HG02938 (cell line): ENCODE measurements around the gene ATF6B.
"Not testable (repeated sequence)": the region's sequence is repeated elsewhere in the genome, so short reads cannot be mapped to it uniquely, and the experiment has no call there.

Experiments
- ATAC-seq: cut with Tn5 transposase; IDR thresholded peaks from one replicate; pipeline ENCODE4 v1.9.1; 2021; ENCODE audit warnings: mild to moderate bottlenecking, moderate library complexity; ENCODE audit not compliant: unreplicated experiment

Gene ATF6B

DNA sequence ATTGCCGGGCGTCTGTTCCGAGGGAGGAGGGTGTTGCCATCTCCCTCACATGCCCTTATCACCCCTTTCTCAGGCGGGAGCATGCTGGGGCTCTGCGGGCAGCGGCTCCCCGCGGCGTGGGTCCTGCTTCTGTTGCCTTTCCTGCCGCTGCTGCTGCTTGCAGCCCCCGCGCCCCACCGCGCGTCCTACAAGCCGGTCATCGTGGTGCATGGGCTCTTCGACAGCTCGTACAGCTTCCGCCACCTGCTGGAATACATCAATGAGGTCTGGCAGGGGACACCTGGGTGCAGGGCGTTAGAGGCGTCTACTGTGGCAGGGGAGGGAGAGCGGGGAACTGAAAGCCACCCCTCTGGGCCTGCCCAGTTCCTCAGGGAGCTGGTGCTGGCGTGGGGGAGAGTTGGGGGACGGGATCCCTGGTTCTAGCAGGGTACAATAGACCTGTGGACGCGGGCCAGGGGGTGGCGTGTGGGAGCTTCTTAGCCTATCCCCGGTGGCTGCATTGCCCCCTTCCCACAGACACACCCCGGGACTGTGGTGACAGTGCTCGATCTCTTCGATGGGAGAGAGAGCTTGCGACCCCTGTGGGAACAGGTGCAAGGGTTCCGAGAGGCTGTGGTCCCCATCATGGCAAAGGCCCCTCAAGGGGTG lies 26.6 kb upstream of the ATF6B start:
- no peak for ATAC-seq

DNA sequence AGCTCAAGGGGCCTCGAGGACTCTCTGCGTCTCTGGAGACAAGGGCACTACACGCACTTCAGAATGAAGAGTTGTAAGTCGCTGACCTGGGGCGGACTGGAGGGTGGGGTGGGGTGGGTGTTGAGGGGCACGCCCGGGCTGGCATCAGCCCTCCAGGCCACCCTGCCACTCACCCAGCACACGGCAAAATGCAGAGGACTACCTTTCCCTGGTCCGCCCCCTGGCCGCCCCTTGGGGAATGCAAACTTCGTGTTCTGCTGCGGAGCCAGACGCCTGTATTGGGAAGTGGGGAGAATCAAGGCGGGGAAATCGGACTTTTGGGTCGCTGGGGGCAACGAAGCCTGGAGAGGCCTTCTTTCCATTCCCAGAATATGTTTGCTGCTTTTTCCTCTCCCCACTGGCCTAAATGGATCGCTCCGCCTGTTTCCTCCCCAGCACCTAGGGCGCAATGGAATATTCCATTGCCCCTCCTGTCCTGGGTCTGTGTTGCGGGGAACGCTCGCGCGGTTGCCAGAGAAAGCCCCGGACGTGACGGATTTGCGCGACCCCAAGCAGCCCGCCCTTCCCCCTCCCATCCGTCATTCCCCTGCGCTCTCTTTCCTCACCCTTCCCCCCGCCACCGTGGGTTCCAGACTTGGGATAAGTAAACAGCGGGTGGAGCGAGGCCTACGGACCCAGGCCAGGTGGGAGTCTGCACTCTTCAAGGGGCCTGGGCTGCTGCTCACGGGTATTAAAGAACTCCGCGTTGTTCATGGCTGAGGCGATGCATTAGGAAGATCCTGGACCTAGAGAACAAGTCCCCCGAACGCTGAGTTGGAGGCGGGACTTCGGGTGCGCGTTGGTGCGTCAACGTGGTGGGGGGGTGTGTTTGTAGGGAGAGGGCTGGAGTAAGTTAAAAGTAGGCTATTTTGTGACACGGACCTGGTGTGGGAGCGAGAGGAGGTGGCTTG lies 25.8 kb upstream of the ATF6B start, which contains the start of gene PPT2:
Gene PPT2, plus strand, starts transcription at position 578 of the 950 bp plus-strand sequence. CDS start 454 bp downstream, outside the sequence.
- no peak for ATAC-seq

DNA sequence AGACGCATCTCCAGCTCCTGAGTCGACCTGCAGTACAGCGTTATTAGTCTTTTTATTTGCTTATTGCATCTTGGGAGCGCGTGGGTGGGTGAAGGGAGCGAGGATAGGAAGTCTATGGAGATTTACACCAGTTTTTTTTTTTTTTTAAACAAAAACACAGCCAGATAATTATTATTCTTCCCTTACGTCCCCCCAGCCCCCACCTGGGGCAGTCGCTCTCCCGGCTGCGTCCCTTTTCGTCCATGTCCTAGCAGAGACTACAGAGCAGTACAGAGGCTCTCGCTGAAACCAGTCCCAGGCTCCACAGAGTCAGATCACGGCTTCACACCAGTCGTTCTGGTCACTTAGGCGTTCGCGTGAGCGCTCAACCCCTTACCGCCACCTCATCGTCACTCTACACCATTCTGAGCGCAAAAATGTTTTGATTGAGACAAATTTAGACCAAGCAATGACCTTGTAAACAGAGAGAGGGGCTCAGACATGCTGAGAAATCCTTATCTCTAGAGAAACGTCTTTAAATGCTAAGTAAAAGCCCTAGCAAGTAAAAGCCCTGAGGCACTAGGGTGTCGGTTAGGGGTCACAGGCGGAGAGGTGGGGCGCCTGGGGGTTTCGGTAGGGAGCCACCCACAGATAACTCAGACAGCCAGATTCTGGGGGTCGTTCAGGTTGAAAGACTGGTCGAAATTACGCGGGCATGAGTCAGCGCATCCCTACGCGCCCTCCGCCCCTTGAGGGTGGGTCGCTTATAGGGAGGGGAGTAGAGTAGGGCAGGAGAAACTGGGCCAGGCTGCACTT lies 24.9 kb upstream of the ATF6B start:
- no peak for ATAC-seq

DNA sequence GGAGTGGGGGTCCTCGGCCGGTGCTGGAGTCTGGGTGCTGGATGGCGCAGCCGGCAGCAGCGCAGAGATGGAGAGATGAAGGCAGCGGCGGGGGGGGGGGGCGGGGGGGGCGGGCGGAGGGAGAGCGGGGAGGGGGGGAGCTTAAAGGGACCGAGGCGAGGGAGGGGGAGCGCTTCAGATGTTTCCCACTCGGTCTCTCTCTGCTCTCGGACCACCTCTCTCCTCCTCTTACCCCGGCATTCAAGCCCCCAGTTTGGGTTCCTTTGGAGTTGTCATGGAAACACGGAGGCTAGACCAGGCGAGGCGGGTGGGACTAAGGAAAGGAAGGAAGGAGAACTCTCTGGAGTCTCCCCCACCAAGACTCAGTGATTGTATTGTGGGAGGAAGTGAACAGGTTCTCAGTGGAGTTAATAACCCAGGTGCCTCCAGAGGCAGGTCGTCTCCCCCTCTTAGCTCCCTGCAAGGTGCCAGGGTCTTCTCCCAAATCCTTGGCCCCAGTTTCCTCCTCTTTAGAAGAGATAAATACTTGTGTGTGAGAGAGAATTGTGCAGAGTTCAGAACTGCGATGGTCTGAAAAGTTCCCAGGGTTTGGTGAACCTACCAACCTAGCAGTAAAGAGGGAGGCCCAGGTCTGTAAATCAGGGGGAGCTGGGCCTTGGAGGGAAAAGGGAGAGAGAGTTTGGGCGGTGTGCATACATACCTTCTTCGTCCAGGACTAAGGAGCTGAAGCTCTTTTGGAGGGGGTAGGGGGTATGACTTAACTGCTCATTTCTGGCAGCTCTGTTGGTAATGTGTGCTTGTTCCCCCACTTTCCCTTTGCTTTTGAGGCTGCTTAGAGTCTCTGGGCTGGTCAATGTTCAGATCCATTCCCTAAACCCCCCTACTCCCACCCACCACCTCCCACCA lies 24.1 kb upstream of the ATF6B start, which contains the start of gene PRRT1:
Gene PRRT1, minus strand, starts transcription at position 77 of the 906 bp plus-strand sequence. CDS start 112 bp downstream, outside the sequence.
- no peak for ATAC-seq

DNA sequence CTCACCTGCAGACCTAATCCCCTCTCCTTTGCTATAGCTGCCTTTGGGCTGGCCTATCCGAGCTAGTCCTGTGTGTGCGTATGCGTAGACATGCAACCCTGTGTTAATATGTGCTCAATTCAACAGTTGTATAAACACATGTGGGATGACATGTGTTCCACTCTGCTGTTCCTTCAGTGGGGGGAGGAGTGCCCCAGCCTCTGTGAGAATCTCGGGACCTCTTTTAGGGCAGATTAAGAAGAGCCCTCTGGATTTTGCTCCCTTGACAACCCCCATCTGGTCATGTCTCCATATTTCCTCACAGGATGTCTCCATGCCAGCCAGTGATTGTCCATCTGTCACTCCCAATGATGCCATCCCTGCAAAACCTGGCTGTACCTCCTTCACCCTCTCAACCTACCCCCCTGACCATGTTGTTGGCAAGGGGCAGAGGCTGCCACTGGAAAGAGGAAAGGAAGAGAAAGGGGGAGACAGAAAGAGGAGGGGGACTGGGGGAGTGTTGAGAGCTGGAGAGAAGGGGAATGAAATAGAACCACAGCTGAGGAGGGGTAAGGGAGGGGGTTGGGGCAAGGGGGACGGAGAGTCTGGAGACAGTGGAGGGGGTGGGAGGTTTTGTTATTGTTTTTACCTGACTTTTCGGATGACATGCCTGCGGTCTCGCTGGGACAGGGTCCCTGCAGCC lies 23.3 kb upstream of the ATF6B start:
- ATAC-seq: no peak

DNA sequence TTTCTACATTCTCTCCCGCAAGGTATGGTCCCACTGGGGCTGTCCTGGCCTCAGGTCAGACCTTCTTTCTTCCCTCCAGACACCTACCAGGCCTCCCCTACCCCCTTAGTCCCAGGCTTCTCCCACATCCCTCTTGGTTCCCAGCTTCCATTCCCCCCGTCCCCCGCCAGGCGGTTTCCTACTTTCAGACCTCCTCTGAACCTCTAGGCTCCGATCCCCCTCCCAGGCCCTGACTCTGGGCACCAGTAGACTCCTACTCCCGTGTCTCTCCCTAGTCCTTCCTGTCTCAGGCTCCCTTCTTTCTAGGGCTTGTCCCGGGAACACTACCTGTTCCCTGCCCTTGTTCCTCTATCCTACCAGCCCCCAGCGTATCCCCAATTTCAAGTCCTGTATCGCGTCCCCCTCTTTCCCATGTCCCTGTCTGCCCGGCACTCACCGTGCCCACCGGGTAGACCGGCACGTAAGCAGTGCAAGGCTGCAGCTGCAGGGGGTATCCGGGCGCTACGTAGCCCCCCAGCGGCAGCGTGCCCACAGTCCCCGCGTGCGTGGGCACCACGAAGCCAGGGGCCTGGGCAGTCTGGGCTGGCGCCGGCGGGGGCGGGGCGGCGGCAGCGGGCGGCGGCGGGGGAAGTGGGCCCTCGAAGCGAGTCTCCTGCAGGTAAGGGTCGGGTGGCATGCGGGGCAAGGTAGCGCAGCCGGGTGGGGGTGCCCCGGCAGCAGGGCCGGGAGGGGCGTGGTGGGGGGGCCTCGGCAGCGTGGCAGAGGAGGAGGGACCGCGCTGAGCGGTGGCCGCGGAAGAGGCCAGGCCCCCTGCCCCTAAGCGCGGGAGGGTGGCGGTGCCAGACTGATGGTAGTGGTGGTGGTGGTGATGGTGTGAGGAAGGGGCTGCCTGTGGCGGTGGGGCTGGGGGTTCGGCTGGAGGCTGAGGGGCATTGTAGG lies 22.2 kb upstream of the ATF6B start:
- no peak for ATAC-seq

DNA sequence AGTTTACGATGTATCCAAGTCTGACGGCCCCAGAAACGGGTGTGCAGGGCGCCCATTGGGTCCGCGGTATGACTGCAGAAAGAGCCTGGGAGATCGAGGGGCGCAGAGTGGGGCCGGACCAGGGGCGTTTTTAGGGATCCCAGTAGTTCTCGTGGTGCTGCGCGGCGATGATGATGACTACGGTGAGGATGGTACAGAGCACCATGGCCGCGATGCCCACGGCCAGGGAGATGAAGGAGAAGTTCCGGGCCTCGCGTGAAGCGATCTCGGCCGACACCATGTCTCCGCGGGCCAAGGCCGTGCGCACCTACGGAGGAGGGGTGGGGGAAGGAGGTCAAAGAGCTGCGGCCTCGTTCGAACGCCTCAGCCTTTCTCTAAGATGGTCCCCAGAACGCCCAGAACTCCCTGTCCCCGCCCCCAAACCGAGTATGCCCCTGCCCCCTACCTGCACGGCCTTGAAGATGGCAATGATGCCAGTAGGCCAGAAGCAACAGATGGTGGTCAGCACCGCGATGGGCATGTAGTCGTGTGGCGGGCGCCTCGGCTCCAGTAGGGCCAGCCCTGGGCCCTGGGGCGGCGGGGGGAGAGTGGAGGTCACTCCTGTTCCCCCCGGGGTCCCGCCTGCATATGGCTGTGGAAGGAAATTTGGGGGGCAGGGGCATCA lies 21.2 kb upstream of the ATF6B start:
- no peak for ATAC-seq

DNA sequence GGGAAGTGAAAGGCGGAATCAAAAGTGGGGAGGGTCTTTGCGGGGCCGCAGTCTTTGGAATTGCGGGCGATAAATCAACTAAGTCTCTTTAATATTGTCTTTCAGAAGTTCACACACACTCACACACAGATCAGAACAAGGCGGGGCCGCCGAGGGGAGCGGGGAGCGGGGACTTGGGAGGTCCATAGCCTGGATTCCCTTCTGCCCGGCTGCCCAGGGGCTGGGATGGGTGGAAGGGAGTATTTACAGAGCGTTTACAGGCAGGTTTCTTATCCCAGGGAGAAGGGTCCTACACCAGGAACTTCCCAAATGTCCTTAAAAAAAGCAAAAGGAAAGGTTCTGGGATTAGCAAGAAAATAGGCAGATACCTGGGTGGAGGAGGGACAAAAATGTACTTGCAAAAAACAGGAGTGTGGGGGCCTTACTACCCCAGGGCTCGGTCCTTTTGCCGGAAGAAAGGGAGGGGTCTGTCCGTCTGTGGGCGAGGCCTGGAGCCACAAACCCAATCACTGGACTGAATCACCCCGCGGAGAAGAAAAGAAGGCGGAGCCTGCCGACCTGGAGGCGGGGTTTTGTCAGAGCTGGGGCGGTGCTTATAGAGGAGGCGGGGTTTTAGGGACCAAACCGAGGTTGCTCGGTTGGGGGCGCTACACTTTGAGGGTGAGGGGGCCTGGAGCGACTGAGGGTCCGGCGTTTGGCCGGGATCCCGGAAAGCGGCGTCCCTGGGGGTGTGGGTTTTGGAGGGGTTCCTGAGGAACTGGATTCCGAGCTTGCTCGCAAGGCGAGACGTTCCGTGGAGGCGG lies 20.4 kb upstream of the ATF6B start:
- ATAC-seq: no peak

DNA sequence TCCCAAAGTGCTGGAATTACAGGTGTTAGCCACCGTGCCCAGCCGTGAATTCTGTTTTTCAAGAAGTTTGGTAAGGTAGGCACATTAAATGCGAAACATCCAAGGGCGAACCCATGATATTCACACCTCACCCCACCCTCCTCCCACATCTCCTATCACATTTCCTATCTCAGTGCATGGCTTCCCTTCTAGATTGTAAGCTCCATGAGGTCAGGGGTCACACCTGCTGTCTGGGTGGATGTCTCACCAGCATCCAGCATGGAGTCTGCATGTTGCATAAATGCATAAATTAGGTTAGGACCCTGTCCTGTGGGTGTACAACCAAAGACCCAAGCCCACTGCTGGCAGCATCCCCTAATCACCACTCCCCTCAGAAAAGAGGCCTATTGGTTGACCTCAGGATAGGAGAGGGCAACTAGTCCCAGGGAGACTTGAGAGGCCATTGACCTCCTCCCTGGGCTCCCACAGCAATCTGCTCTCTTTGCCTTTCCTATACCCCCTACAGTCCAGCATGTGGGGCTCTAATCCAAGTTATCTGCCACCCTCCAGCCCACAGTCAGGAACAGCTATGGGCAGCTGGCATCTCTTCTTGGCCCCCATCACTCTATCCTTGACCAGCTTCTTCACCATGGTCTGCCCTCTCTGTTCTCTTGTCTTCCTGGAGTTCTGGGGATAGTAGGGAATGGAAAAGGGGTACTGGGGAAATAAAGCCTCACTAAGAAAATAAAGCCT lies 19.5 kb upstream of the ATF6B start:
- no peak for ATAC-seq

DNA sequence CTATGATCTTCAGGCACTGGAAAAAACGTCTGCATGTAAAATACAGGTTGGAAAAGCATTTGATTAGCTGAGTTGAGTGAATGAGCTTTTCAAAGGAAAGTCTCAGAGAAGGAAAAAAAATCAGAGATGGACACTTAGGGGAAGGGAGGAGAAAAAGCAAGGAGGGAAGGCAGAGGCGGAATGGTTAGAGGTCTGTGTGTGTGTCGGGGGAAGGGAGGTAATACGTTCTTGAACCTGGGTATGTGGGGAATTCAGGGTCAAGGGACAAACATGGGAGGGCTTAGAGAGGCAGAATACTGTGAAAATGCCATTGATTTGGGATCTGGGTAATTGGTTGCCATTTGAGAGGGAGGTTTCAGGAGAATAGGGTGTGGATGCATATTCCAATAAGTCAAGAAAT lies 18.6 kb upstream of the ATF6B start:
- ATAC-seq: no peak

DNA sequence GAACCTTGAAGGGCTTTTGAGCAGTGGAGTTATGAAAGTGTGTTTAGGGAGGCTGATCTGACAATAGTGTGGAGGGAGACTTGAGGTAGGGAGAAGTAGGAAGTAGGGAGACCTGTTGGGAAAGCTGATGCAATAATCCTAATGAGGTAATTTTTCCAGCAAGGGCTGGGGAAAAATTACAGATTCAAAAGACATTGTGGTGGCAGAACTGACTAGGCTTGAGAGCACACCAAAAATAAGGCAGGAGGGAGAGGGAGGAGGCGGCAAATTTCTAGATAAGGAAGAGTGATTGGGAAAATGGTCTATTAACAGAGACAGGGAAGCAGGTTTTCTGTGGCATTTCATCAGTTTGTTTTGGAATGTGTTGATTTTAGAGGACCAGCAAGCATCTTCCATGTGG lies 18.2 kb upstream of the ATF6B start:
- no peak for ATAC-seq

DNA sequence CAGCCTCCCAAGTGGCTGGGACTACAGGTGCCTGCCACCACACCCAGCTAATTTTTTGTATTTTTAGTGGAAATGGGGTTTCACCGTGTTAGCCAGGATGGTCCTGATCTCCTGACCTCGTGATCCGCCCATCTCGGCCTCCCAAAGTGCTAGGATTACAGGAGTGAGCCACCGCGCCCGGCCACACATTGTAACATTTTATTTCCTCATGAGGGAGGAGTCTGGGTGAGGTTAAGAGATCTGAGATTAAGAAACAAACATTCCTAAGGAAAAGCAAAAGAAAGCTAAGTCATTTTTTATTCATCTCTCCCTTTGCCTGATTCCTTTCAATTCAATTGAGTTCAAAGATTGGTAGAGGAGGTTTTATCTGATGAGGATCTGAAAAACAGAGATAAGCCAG lies 16.2 kb upstream of the ATF6B start:
- ATAC-seq: not testable (repeated sequence)

DNA sequence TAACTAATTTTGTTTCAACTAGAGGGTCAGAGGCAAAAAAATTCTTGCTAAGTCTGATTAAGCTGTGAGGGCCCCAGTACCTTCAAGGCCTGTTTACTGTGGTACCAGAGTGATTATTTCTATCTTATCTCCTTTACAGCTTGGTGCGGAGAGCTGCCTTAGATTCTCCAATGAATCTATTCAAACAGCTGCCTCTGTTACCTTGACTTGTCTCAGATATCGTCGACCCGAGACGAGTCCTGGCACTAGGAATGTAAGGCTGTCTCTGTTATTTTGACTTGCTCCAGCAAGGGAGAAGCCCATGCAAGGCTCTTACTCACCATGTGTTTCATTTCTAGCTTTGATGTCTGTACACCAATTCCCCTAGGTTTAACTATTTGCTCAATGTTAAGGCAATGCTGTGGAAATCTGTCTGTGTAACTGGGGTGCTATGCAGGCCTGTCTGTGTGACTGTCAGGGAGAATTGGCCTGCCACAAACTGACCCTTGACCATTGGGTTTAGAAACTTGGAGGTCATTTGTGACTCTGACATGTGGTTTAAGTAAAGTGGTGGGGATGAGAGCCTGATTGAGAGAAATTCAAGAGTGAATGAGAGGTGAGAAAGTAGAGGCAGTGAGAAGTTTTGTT lies 12.5 kb upstream of the ATF6B start:
- ATAC-seq: no peak

DNA sequence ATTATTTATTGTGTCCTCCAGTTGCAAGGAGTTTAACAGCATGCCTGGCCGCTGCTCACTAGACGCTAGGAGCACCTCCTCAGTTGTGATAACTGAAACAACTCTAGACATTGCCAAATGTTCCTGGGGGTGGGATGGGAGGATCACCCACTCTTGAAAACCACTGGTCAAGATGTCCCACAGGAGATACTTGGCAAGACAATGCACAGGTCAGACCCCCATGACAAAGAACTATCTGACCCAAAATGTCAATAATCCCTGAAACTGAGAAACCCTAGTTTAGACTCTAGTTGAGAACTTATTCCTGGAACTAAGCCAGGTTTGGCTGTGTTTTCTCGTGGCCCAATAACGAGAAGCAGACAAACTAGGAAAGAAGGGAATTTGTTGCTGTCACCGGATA lies 11.5 kb upstream of the ATF6B start:
- no peak for ATAC-seq

DNA sequence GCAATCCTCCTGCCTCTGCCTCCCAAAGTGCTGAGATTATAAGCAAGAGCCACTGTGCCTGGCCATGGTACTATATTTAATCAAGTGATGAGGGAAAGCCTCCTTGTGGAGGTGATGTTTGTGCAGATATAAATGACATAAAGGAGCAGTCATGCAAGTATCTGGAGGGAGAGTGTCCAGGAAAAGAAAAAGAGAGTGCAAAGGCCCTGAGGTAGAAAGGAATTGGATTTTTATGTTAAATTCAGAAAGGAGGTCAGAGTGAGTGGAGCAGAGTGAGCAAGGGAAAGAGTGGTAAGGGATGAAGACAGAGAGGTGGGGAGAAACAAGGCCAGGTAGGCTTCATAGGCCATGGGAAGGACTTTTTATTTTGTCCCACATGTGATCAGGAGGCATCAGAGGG lies 9.4 kb upstream of the ATF6B start:
- no peak for ATAC-seq

DNA sequence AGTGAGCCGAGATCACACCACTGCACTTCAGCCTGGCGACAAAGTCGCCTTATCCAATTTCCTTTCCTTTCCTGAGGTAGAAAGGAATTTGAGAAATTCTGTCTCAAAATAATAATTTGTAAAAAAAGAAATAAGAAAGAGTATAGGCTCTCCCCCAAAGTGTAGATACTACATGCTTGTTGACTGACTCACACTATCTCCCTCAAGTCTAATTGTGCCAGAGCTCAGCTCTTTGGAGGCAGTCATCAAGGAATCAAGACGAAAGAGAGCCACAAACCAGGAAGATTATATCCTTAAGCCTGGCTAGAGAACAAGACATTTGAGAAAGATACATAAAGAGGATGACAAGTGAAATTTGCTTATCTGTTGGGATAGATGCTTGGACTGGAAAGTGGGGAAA lies 5.7 kb upstream of the ATF6B start:
- no peak for ATAC-seq
